Measurements from ENCODE around the gene PPP1R2B. TPM values are rescaled to one million over a fixed set of nuclear protein-coding genes. Genes with fewer than 3 reads are reported as not detected.
"Not testable (repeated sequence)": the region's sequence is repeated elsewhere in the genome, so short reads cannot be mapped to it uniquely, and the experiment has no call there.

Gene PPP1R2B
- total RNA-seq: not detected
- long read RNA-seq: 0 reads

- no peak for DNase-seq
- ATAC-seq: no peak
- intact Hi-C loops (cut with micrococcal nuclease): no loop called here
These were observed at the start of gene PPP1R2B for GRCh38 chr5:156850206-156850751. Gene PPP1R2B (plus strand): TSS chr5:156850295. CDS start chr5:156850563, 268 bp downstream.

GRCh38 chr5:156800929-156801328, 49.2 kb upstream of the PPP1R2B start:
- no peak for ATAC-seq
- intact Hi-C loops (cut with micrococcal nuclease): no loop called here

GRCh38 chr5:156802501-156802900, 47.6 kb upstream of the PPP1R2B start:
- intact Hi-C loops (cut with micrococcal nuclease): no loop called here
- DNase-seq: no peak
- no peak for ATAC-seq

More at GRCh38 chr5:156800929-156801328, 49.2 kb upstream of the PPP1R2B start:
- no peak for DNase-seq

GRCh38 chr5:156803404-156803803, 46.7 kb upstream of the PPP1R2B start:
- DNase-seq: no peak
- ATAC-seq: peak; percentile 28
- intact Hi-C loops (cut with micrococcal nuclease): no loop called here

- intact Hi-C loops (cut with micrococcal nuclease): no loop called here
- ATAC-seq (no peak), DNase-seq (no peak)
These were observed 37.1 kb upstream of the PPP1R2B start for GRCh38 chr5:156812959-156813358.

GRCh38 chr5:156815988-156816599, 34.0 kb upstream of the PPP1R2B start:
- ATAC-seq (peak; percentile 54), DNase-seq (no peak)
- intact Hi-C loops (cut with micrococcal nuclease): no loop called here

GRCh38 chr5:156819537-156819936, 30.6 kb upstream of the PPP1R2B start:
- no peak for ATAC-seq
- DNase-seq: no peak
- intact Hi-C loops (cut with micrococcal nuclease): no loop called here

GRCh38 chr5:156819967-156820581, 30.0 kb upstream of the PPP1R2B start:
- ATAC-seq (no peak), DNase-seq (no peak)
- intact Hi-C loops (cut with micrococcal nuclease): loop anchor here (10.0 kb wide), 1 partner anchor 875 kb away; no protein-coding TSS in a partner anchor

GRCh38 chr5:156824241-156824640, 25.9 kb upstream of the PPP1R2B start:
- DNase-seq: no peak
- intact Hi-C loops (cut with micrococcal nuclease): loop anchor here (10.0 kb wide), 1 partner anchor 879 kb away; no protein-coding TSS in a partner anchor
- no peak for ATAC-seq

GRCh38 chr5:156824800-156825199, 25.3 kb upstream of the PPP1R2B start:
- DNase-seq (no peak), ATAC-seq (peak; percentile 76)
- intact Hi-C loops (cut with micrococcal nuclease): loop anchor here (10.0 kb wide), 1 partner anchor 880 kb away; no protein-coding TSS in a partner anchor

GRCh38 chr5:156825688-156826087, 24.4 kb upstream of the PPP1R2B start:
- no peak for ATAC-seq
- intact Hi-C loops (cut with micrococcal nuclease): loop anchor here (10.0 kb wide), 1 partner anchor 881 kb away; no protein-coding TSS in a partner anchor
- DNase-seq: no peak

- ATAC-seq (no peak), DNase-seq (no peak)
- intact Hi-C loops (cut with micrococcal nuclease): loop anchor here (10.0 kb wide), 1 partner anchor 881 kb away; no protein-coding TSS in a partner anchor
These were observed 23.9 kb upstream of the PPP1R2B start for GRCh38 chr5:156826150-156826549.

GRCh38 chr5:156834916-156835315, 15.2 kb upstream of the PPP1R2B start:
- intact Hi-C loops (cut with micrococcal nuclease): no loop called here
- ATAC-seq (no peak), DNase-seq (no peak)

GRCh38 chr5:156835905-156836304, 14.2 kb upstream of the PPP1R2B start:
- no peak for DNase-seq
- no peak for ATAC-seq
- intact Hi-C loops (cut with micrococcal nuclease): no loop called here

GRCh38 chr5:156836846-156837245, 13.2 kb upstream of the PPP1R2B start:
- intact Hi-C loops (cut with micrococcal nuclease): no loop called here
- ATAC-seq (no peak), DNase-seq (no peak)

- intact Hi-C loops (cut with micrococcal nuclease): no loop called here
- no peak for ATAC-seq
These were observed 11.1 kb upstream of the PPP1R2B start for GRCh38 chr5:156838961-156839360.

GRCh38 chr5:156841737-156842136, 8.4 kb upstream of the PPP1R2B start:
- no peak for DNase-seq
- no peak for ATAC-seq
- intact Hi-C loops (cut with micrococcal nuclease): no loop called here

More at GRCh38 chr5:156838961-156839360, 11.1 kb upstream of the PPP1R2B start:
- no peak for DNase-seq

- no peak for ATAC-seq
- DNase-seq: no peak
- intact Hi-C loops (cut with micrococcal nuclease): no loop called here
These were observed 3.2 kb upstream of the PPP1R2B start for GRCh38 chr5:156846914-156847313.

- DNase-seq; ATAC-seq; intact Hi-C loops (cut with micrococcal nuclease): not testable (repeated sequence)
These were observed 1.6 kb upstream of the PPP1R2B start for GRCh38 chr5:156848447-156848846.

- intact Hi-C loops (cut with micrococcal nuclease): no loop called here
- no peak for DNase-seq
- ATAC-seq: no peak
These were observed 1.8 kb downstream of the PPP1R2B start for GRCh38 chr5:156851880-156852279.
